Activated T-cell treated with anti-CD3 and anti-CD28 coated beads, Interleukin-2, amount 50 U/mL, for 1 hour (primary cell): ENCODE measurements around the gene CCDC159.
A peak's percentile ranks its signal among the peaks of the same experiment; 100 is the strongest.
"Not testable (repeated sequence)": the region's sequence is repeated elsewhere in the genome, so short reads cannot be mapped to it uniquely, and the experiment has no call there.

ENCODE experiments used
- DNase-seq: peaks from one replicate; pipeline ENCODE4 v3.0.0-alpha.2; 2020

Gene CCDC159

GRCh38 chr19:11338569-11339253, 7.6 kb upstream of the CCDC159 start:
- DNase-seq, result no peak

- peak; percentile 75 for DNase-seq
Measured at GRCh38 chr19:11339254-11340098, 6.8 kb upstream of the CCDC159 start, which contains the start of gene RAB3D. Gene RAB3D (minus strand): TSS chr19:11339657. CDS start chr19:11337399, 2,258 bp downstream.

GRCh38 chr19:11340099-11340467, 6.2 kb upstream of the CCDC159 start:
- DNase-seq, result not testable (repeated sequence)

DNA sequence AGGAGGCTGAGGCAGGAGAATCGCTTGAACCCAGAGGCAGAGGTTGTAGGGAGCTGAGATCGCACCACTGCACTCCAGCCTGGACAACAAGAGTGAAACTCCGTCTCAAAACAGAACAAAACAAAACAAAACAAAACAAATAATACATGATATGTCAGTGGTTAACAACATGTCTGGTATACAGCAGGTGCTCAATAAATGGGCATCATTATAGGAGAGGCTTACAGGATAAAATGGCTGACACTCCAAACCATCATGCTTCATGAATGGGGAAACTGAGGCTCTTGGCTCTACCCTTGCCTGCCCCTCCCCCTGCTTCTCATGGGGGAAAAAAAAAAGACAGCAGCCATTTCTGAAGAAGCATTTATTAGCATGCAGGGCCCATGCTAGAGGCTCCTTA, 3.9 kb upstream of the CCDC159 start:
- DNase-seq, result no peak

GRCh38 chr19:11345122-11345803, 1.1 kb upstream of the CCDC159 start:
- DNase-seq, result no peak

- no peak for DNase-seq
Measured at GRCh38 chr19:11347546-11348039, 1.3 kb downstream of the CCDC159 start.

GRCh38 chr19:11349171-11349570, 2.9 kb downstream of the CCDC159 start:
- no peak for DNase-seq

- DNase-seq, result not testable (repeated sequence)
Measured at GRCh38 chr19:11354102-11354501, 7.8 kb downstream of the CCDC159 start.

- peak; percentile 86 for DNase-seq
Measured at GRCh38 chr19:11355160-11356073, 9.1 kb downstream of the CCDC159 start, which contains the start of gene PLPPR2. Gene PLPPR2 (plus strand): TSS chr19:11355432. CDS start chr19:11357674, 2,242 bp downstream.

GRCh38 chr19:11356074-11356397, 9.7 kb downstream of the CCDC159 start:
- DNase-seq, result no peak

DNA sequence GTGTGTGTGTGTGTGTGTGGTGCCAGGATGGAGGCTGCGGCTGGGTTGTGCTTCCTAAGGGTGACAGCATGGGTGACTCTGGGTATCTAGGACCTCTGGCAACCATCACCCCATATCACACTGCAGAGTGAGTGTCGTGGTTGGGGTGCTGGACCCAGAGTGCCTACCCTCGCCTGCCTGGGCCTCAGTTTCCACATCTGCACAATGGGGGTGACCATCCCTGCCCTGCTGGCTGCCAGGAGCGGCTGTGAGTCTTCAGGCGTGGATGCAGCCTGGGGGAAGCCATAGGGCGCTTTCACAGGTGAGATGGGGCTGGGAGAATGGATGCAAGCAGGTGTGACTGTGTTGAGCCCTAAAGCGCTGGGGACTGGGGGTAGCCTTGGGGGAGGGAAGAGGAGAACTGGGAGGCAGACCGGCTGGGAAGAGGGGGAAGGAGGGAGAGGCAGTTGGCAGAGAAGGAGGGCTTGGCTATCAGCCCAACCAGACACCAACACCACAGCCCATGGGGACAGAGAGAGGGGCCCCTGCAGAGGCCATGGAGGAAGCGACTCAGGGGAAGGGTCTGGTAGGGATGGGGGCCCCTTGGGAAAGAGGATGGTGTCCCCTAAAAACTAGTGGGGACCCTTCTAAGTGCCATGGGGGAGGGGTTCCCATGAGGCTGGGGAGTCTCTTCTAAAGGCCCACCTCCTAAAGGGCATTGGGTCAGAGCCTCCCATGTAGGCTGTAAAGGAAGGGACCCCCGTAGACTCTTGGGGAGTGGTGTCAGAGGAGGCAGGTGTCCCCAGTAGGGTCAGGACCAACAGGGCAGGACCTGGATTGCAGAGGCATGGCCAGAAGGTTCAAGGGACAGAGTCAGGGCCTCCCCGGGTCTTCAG, 10.6 kb downstream of the CCDC159 start:
- DNase-seq, result no peak

DNA sequence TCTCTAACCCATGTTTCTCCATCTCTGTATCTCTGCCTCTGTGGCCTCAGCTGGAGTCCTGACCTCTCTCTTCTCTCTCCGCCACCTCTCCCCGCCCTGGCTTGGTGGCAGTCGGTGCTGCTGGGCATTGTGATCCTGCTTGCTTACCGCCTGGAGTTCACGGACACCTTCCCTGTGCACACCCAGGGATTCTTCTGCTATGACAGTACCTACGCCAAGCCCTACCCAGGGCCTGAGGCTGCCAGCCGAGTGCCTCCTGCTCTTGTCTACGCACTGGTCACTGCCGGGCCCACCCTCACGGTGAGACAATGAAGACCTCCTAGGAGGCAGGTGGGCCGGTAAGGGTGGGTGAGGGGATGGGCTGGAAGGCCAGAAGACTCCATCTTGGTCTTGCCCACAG, 13.1 kb downstream of the CCDC159 start:
- no peak for DNase-seq

DNA sequence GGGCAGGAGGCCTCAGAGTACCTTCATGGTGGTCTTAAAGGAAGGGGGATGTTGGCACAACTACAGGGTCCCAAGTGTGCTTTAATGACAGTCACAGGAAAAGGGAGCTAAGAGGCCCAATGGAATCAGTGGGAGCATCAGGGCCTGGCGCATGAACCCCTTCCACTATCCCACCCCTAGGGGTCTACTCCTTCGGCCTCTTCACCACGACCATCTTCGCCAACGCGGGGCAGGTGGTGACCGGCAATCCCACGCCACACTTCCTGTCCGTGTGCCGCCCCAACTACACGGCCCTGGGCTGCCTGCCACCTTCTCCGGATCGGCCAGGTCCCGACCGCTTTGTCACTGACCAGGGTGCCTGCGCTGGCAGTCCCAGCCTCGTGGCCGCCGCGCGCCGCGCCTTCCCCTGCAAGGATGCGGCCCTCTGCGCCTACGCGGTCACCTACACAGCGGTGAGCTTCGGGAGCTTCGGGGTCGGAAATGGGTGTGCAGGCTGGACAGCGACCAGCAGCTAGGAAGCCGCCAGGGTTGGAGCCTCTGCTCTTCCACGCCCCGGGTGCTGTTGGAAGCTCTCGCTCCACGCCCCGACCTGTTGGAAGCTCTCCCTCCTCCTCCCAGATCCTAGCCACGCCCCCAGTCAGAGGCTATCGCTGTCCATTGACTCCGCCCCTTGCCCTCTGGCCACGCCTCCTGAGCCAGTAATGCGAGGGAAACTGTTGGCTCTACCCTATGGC, 14.9 kb downstream of the CCDC159 start:
- DNase-seq, result no peak

GRCh38 chr19:11361771-11362731, 15.7 kb downstream of the CCDC159 start:
- no peak for DNase-seq

- DNase-seq, result no peak
Measured at GRCh38 chr19:11363881-11364280, 17.6 kb downstream of the CCDC159 start.

- no peak for DNase-seq
Measured at GRCh38 chr19:11364296-11364904, 18.1 kb downstream of the CCDC159 start.

DNA sequence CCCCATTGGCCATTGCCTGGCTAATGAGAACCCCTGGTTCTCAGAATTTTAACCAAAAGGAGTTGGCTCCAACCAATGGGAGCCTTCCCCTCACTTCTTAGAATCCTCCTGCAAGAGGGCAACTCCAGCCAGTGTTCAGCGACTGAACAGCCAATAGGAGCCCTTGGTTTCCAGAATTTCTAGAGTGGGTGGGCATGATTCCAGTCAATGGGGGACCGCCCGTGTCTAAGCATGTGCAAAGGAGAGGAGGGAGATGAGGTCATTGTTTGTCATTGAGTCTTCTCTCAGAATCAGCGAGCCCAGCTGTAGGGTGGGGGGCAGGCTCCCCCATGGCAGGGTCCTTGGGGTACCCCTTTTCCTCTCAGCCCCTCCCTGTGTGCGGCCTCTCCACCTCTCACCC, 18.6 kb downstream of the CCDC159 start:
- no peak for DNase-seq

DNA sequence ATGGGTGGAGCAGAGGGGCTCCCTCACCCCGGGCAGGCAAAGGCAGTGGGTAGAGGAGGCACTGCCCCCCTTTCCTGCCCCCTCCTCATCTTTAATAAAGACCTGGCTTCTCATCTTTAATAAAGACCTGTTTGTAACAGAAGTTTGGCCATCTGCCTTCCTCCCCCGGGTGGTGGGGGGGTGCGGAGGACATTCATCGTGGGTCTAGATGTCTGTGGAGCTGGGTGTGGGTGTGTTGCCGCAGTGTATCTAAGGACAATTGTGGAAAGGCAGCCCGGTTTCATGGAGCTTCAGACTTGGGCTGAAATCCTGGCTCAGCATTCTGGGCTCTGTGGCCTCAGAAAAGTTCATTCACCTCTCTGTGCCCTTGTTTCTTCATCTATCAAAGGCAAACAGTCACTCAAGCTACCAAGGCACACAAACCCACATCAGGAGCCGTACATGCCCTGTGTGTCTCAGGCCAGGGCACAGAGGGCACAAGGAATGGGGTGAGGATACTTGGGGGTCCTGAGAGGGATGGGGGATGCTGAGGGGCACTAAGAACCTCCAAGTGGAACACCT, 19.3 kb downstream of the CCDC159 start:
- no peak for DNase-seq

- no peak for DNase-seq
Measured at GRCh38 chr19:11367528-11367927, 21.2 kb downstream of the CCDC159 start.
